ENCODE results near the gene AFAP1L2.
"Not testable (repeated sequence)": the region's sequence is repeated elsewhere in the genome, so short reads cannot be mapped to it uniquely, and the experiment has no call there.

The AFAP1L2 gene

DNA sequence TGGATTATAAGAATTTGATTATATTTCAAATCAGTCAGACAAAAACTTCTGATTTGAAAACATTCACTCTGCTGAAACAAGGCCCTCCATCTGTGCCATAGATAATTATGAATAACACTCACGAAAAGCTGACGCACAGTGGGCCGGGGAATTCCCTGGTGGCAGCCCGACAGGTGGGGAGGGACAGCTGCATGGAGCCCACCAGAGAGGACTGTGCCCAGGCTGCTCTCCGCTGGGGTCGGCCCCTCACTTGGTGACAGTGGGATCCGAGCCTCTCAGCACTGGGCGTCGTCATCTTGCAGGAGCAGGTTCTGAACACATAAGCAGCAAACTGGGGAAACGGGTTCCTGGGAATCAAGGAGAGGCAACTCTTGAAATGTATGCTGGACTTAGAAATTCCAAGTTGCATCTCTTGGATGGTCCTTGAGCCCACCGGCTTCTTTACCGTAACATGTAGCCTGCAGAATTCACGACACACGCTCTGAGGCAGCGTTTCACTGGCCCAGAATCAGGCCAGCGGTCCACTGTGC, 41.4 kb downstream of the AFAP1L2 start:
- DNase-seq (ENCODE audit: low spot score): no peak
- FAIRE-seq: no peak

GRCh38 chr10:114359953-114360345, 44.4 kb downstream of the AFAP1L2 start:
- FAIRE-seq (no peak), DNase-seq (ENCODE audit: low spot score) (no peak)

DNA sequence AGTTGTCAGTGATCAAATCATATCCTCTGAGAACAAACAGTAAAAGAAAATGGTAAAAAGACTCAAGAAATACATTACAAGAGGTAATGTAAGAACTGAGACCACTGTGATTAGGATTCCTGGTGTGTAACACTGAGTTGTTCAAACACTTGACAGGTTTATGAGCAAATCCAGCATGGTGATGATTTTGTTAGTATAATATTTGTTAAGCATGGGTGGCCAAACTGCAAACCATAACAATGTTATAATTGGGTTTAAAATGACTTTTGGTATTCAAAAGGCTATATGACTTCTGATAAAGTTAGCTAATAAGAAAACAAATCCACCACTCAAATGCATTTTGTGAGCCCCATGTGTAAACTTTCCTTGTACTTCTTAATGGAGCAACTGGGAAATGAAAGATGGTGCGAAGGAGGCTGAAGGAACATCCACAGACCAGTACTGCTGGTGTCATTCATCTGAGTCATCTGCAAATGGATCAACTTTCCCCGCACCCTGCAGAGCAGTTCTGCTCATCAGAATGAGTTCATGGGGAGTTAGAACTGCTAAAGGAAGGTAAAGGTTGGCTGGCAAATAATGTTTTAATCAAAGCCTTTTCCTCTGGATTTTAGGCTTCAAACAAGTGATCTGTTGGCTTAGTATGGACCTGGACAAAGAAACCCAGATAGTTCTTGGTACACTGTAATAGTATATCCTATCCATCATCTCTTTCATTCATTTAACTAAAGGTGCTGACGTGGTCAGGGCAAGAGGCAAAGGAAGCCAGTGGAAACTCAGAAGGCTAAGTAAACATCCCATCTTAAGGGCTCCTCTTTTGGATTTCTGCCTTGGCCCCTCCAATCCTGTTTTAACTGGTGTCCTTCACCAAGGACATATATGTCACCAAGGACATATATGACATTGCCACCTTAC, 45.0 kb downstream of the AFAP1L2 start:
- DNase-seq (ENCODE audit: low spot score) (no peak), FAIRE-seq (no peak)

GRCh38 chr10:114357515-114357996, 46.7 kb downstream of the AFAP1L2 start:
- no peak for DNase-seq (ENCODE audit: low spot score)

GRCh38 chr10:114356751-114357514, 47.4 kb downstream of the AFAP1L2 start:
- FAIRE-seq: no peak

More at GRCh38 chr10:114357515-114357996, 46.7 kb downstream of the AFAP1L2 start:
- FAIRE-seq: no peak

DNA sequence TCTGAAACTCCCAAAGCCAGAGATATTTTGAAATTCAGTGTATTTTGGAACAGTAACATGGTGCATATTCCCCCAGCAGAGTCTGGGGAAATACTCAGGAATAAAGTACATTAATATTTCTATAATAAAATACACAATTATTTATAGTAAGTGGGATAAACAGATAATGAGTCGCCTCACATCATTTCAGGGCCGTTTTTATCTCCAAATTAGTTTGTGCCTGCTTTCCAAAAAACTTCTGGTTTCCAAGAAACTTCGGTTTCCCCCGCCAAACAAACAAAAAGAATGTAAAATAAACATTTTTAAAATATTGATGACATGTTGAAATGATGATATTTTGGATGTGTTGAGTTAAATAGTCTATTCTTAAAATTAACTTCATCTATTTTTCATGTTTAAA, 48.2 kb downstream of the AFAP1L2 start:
- no peak for DNase-seq (ENCODE audit: low spot score)
- no peak for FAIRE-seq

More at GRCh38 chr10:114356751-114357514, 47.4 kb downstream of the AFAP1L2 start:
- peak; percentile 37 for DNase-seq (ENCODE audit: low spot score)

GRCh38 chr10:114353383-114353782, 50.9 kb downstream of the AFAP1L2 start:
- no peak for DNase-seq (ENCODE audit: low spot score)
- FAIRE-seq: no peak

DNA sequence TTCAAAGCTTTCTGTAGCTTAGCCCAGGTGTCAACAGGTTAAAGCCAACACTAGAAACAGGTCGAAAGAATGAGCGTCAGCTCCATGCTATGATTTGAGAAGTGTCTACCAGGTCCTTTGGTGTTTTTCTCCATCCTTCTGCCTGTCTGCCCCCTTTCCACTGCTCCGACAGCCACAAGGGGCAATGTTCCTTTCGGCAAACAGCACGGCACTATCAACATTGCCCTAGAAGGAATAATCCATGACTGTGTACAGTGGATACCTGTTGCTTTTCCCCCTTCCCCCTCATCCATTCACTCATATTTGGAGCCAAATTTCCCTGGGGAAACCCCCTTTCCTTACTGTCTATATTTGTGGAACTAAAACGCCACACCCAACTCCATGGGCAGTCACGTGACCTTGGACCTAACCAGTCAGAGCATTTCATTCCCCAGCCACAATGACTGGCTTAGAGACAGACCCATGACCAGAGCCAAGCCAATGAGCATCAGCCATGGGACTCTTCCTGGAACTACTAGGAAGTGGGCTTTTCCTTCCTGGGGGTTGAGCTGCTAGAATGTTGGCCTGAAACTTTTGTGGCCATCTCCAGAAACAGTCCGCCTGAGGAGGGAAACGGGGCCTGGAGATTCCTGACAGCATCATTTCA, 51.5 kb downstream of the AFAP1L2 start:
- no peak for FAIRE-seq
- DNase-seq (ENCODE audit: low spot score): no peak

DNA sequence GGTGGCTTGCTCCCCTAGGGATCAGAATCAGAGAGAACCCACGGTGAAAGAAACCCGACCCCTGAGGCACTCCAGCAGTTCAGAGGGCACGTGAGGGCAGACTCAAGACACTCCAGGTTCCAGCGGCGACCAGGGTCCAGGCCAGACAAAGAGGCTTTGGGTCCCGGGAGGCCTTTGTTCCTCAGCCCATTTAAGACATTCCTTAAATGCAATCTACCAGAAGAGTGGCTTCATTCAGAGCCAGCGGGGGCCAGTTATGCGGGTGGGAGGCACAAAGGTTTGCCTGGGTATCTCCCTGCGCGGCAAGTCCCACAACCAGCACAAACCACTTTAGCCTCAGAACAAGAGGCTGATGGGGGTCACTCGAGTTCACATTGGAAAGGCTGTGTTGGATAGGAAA, 53.6 kb downstream of the AFAP1L2 start:
- FAIRE-seq (no peak), DNase-seq (ENCODE audit: low spot score) (no peak)

GRCh38 chr10:114349522-114350215, 54.6 kb downstream of the AFAP1L2 start:
- FAIRE-seq (no peak), DNase-seq (ENCODE audit: low spot score) (no peak)

- not testable (repeated sequence) for FAIRE-seq; DNase-seq (ENCODE audit: low spot score)
Measured at GRCh38 chr10:114349071-114349470, 55.2 kb downstream of the AFAP1L2 start.

DNA sequence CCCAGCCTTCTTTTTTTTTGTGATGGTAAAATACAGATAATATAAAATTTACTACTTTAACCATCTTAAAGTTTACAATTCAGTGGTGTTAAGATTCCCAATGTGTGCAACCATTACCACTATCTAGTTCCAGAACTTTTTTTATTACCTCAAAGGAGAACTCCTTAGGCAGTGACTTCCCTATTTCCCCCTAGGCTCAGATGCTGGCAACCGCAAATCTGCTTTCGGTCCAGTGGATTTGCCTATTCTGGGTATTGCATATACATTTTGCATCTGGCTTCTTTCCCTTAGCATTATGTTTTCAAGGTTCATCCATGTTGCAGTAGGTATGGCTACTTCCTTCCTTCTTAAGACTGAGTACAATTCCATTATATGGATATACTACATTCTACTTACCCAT, 56.5 kb downstream of the AFAP1L2 start:
- FAIRE-seq: no peak

GRCh38 chr10:114347241-114347640, 57.1 kb downstream of the AFAP1L2 start:
- DNase-seq (ENCODE audit: low spot score) (no peak), FAIRE-seq (no peak)

More for the DNA sequence above, 56.5 kb downstream of the AFAP1L2 start:
- no peak for DNase-seq (ENCODE audit: low spot score)

DNA sequence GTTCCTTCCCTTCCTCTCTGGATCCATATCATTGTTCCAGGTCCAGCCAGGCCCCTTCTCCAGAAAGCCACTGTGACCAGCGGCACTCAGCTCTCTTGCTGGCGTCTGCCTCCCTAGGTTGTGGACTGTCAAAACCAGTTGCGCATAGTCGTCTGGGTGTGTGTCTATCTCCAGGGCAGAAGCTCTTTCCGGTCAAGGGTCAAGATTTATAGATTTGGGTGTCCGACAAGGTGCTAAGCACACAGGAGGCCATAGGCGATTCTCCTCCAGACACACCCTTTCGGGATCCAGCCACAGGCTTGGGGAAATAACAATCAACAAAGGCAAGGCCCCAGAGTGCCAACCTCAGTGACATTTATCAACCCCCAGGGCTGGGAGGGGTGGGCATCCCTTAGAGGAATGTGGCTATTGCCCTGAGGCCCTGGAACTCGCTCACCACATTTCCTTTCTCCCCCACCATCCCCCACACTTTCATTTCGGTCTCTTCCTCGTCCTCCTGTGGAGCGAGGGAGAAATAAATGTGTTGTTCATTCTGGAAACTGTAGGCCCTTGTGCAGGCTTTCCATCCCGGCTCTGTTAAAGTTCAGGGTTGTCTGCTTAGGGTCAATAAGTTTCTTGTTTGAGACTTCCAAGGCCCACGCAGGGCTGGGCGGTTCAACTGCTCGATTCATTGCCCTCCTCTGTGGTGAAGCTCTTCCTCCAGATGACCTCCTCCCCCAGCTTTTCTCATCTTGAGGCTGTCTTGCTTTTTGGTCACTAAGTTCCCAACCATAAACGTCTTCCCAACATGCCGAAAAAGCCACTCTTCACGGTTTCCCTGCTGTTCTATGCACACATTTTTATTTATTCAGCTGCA, 57.9 kb downstream of the AFAP1L2 start:
- no peak for FAIRE-seq
- DNase-seq (ENCODE audit: low spot score): no peak

- DNase-seq (ENCODE audit: low spot score): no peak
- no peak for FAIRE-seq
Measured at GRCh38 chr10:114345701-114346100, 58.6 kb downstream of the AFAP1L2 start.

DNA sequence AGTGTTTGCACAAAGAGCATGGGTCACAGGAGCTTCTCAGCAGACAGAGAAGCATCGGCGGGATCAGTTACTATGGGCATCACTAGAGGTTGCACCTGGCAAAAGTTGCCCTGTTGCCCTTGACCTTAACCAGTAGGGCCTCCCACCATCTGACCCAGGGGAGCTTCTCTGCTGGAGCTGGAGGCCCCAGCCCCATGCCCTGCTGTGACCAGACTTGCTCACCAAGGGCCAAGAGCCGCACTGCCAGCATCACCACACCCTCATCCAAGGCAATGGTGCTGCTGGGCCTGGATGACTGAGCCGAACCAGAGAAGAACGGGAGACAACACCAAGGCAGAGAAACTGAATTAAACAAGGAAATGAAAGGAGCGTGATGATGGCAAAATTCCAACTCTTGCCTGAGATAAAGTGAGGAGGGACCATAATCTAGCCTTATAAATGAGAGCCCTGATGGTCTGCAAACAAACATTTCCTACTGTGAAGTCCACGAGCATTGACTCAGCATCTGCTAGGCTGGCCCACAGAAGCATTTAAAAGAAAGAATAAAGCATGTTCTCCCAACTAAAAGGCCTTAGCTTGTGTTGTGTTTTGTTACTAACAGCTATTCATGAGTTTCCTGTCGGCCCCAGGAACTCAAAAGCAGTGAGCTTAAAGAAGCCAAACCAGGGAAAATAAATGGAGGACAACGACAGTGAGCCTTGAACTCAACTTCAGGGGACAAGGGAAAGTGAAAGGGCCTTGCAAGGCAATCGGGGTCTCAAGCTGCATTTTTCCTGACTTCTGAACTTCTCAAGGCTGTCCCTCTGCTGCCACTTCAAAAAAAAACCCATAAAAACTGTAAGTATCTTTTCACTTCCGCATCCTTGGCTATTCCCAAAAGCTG, 60.4 kb downstream of the AFAP1L2 start:
- no peak for DNase-seq (ENCODE audit: low spot score)
- no peak for FAIRE-seq

GRCh38 chr10:114342976-114343375, 61.3 kb downstream of the AFAP1L2 start:
- no peak for DNase-seq (ENCODE audit: low spot score)
- FAIRE-seq: no peak

DNA sequence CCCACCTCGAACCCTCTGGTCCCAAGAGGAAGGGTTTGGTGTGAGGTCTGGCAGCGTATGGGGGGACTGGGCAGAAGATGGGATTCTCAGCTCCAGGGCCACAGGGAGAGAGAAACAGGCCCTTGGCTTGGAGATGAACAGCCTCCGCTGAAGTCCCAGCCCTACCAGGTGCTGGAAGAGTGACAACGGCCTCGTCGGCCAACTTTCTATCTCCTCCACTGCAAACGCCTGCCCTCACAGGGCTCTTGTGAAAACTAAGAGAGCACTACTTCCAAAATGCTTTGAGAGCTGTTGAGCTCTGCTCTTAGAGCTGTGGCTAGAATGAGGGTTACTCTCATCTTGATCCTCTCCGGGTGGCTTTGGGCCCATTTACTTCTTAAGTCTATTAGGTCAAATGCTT, 63.5 kb downstream of the AFAP1L2 start:
- FAIRE-seq (no peak), DNase-seq (ENCODE audit: low spot score) (no peak)

Data from urothelium cell line (cell line).